ES-I3 (cell line): ENCODE results near the gene ZNF275.

ENCODE experiments used
- H3K36me3 ChIP-seq: 2 replicates; pipeline ENCODE4 v1.6.1; 2013; ENCODE audit warnings: mild to moderate bottlenecking, low read length, control low read depth, moderate library complexity; ENCODE audit not compliant: insufficient read depth
- H3K4me1 ChIP-seq: 2 replicates; pipeline ENCODE4 v1.6.1; 2013; ENCODE audit warnings: mild to moderate bottlenecking, control low read depth, low read length; ENCODE audit not compliant: insufficient read depth
- H3K9ac ChIP-seq: 2 replicates; pipeline ENCODE4 v1.6.1; 2013; ENCODE audit warnings: low read depth, mild to moderate bottlenecking, low read length, moderate library complexity
- H3K9me3 ChIP-seq: 2 replicates; pipeline ENCODE4 v1.6.1; 2013; ENCODE audit warnings: mild to moderate bottlenecking, low read length, moderate library complexity; ENCODE audit not compliant: control insufficient read depth, insufficient read depth

The ZNF275 gene

DNA sequence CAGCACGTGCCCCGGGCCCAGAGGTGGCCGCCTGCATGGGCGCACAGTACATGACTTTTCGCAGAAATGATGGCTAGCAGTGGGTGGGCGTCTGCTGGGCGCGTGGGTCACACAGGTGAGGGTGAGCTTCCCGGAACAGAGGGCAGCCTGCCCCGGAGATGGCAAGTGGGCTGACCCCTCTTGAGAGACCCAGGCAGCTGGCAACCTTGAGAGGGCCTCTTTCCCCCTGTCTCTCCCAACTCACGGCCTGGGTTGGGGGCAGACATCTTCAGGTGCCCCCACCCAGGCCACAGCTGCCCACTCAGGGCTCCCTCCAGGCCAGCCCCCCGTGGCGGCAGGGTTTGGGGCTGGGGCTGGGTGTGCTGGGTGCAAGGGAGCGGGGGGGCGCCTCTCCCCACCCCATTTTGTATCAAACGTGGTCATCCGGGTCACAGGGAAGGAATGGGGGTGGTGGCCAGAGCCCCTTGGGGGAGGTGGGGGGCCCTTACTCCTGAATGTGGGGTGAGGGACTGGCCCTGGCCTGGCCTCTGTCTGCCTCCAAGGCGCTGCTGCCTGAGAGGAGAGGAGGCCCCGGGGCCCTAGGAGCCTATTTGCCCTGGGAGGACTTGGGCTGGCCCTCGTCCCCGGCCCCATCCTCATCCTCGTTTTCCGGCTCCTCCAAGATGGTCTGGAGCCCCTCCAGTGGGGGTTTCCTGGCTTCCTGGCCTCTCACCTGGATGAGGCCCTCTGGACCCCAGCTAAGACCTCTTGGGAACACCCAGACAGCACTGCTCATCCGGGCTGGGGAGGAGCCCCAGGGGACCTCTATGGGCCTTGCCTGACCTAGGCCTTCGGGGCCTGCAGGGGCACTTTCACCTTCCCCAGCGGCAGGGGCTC lies 62.6 kb downstream of the ZNF275 start:
- no peaks in the 10 kb centered on the region for H3K4me1 ChIP-seq
- no peaks in the 10 kb centered on the region for H3K36me3 ChIP-seq
- no peaks in the 10 kb centered on the region for H3K9me3 ChIP-seq
- no peak overlapping the region for H3K9ac ChIP-seq

DNA sequence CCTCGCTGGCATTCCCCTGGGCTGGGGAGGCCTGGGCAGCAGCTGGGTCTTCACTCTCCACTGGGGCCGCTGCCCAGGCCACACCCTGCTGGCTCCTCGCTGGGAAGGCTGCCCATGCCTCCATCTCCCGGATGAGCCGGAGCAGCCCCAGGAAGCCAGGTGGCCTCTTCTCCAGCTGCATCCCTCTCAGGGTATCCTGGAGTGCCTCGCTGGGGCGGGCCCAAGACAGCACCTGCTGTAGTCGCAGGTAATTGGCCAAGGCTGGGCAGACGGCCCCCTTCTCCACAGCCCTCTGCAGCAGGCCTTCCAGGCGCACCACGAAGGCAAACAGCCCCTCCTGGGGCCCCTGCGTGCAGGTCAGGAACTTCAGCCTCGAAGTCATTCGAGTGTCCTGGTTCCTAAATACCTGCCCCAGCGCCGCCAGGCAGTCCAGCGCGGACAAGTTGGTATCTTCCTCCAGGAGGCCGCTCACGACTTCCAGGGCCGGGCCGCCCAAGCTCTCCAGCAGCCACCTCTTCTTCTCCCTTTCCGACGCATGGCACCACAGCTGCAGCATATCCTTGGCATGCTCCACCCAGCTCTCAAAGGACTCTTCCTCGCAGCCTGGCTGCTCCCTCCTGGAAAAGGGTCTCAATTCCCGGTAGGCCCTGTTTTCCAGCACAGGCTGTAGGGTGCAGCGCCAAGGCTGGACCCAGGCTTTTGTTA lies 63.5 kb downstream of the ZNF275 start:
- H3K9ac ChIP-seq, result no peak overlapping the region
- H3K9me3 ChIP-seq, result no peaks in the 10 kb centered on the region
- no peaks in the 10 kb centered on the region for H3K36me3 ChIP-seq
- H3K4me1 ChIP-seq, result no peaks in the 10 kb centered on the region

- H3K9ac ChIP-seq, result no peak overlapping the region
- no peaks in the 10 kb centered on the region for H3K36me3 ChIP-seq
- H3K4me1 ChIP-seq, result no peaks in the 10 kb centered on the region
- H3K9me3 ChIP-seq, result no peaks in the 10 kb centered on the region
Measured at GRCh38 chrX:153398275-153398960, 64.5 kb downstream of the ZNF275 start.

GRCh38 chrX:153400146-153401132 lies 66.5 kb downstream of the ZNF275 start:
- H3K36me3 ChIP-seq, result no peaks in the 10 kb centered on the region
- H3K9me3 ChIP-seq, result no peaks in the 10 kb centered on the region
- H3K9ac ChIP-seq, result no peak overlapping the region
- H3K4me1 ChIP-seq, result no peaks in the 10 kb centered on the region

DNA sequence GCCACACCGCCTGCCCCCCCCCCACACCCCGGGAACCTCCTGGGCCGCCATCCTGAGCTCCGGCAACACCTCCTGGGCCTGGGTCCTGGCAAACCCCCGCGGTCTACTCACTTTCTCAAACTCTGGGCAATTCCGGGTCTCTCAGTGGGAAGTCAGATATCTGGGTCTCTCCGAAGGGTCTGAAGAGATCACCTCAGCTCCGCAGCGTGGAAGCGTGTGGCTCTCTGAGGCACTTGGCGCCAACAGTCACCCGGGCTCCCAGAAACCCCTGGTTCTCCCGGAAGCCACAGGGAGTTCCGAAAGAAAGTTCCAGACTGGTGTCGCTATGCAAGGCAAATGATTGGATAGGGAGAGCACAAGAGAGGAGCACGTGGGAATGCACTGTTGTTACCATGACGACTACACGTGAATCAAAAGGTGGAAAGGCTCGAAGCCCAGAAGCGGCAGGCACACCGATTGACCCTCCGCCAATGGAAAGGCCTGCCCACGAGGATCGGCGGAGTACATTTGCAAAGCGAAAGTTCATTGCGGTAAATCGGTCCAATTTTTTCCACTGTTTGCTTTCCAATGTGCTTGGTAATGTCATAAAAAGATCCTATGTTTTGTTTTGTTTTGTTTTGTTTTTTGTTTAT lies 67.3 kb downstream of the ZNF275 start, which contains the start of gene PNMA6E:
TSS of gene PNMA6E (minus strand) at position 218 of the 632 bp plus-strand sequence. CDS start 2,501 bp downstream, outside the sequence.
- no peak within 1 kb of the TSS for H3K9ac ChIP-seq
- no peaks in the 10 kb centered on the region for H3K36me3 ChIP-seq
- no peaks in the 10 kb centered on the region for H3K9me3 ChIP-seq
- H3K4me1 ChIP-seq, result no peaks in the 10 kb centered on the region
